Measurements from ENCODE around the gene PRELID1. TPM values are rescaled to one million over a fixed set of nuclear protein-coding genes. Genes with fewer than 3 reads are reported as not detected.

The PRELID1 gene
- total RNA-seq, 1 experiment from 2014 or later: 201 TPM

DNA sequence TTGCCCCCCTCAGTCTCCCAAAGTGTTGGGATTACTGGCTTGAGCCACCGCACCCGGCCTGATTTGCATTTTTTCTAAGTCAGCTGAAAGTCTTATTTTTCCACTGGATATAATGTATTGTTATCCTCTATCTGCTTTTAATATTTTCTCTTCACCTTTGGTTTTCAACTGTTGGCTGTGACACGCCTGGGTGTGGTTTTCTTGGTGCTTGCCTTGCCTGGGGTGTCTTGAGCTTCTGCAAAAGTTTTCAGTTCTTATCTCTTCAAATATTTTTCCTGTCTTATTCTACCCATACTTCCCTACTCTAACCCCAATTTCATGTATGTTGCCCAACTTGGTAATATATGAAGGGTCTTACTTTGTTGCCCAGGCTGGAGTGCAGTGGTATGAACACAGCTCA is 12.4 kb downstream of the PRELID1 start:
- no peak for DNase-seq
- no peak overlapping the region for H3K27ac Mint-ChIP-seq (ENCODE audit: unreplicated experiment)
- ChIA-PET CTCF (interaction anchor here (0.6 to 1.4 kb wide), 3 partner anchors 55 to 138 kb away, joined by 4 to 8 read pairs (median 5); partner anchors contain the start of gene GRK6), POLR2A (interaction anchor here (0.6 kb wide), 2 partner anchors 13 to 16 kb away, joined by 4 to 8 read pairs; partner anchors contain the start of gene RAB24)
- no TSS peak for BruUV-seq (replicated peaks)
- Histone ChIP-seq H3K27me3 (replicated peaks; ENCODE audit: control insufficient read depth, insufficient read depth, low read length) (no peaks in the 10 kb centered on the region), H3K4me1 (no peaks in the 10 kb centered on the region), H3K4me3 (ENCODE audit: low read depth, low read length) (no peak overlapping the region), H3K9me3 (no peaks in the 10 kb centered on the region), H3K36me3 (ENCODE audit: control insufficient read depth, insufficient read depth, low read length) (no peaks in the 10 kb centered on the region; the same call in 1 of the 2 replicates)
- peaks cover 12% of the 10 kb centered on the region for H3K4me1 Mint-ChIP-seq (ENCODE audit: low read depth, unreplicated experiment)
- H3K36me3 Mint-ChIP-seq (ENCODE audit: insufficient read depth, unreplicated experiment): peaks cover 33% of the 10 kb centered on the region
- no peak for TF ChIP-seq CTCF (IDR thresholded peaks at IDR 0.05; ENCODE audit: insufficient read depth in 1 of 2, low read depth in 1 of 2, low read length in 1 of 2, severe bottlenecking in 1 of 2, unreplicated experiment in 1 of 2)
- H3K4me3 Mint-ChIP-seq (ENCODE audit: unreplicated experiment): no peak overlapping the region
- H3K27me3 Mint-ChIP-seq (ENCODE audit: insufficient read depth, unreplicated experiment): no peaks in the 10 kb centered on the region
- intact Hi-C loops (cut with micrococcal nuclease; ENCODE audit: unreplicated experiment): no loop called here
- H3K9me3 Mint-ChIP-seq (ENCODE audit: unreplicated experiment): no peaks in the 10 kb centered on the region

GRCh38 chr5:177317959-177318377 is 14.4 kb downstream of the PRELID1 start:
- Histone ChIP-seq H3K4me1 (no peaks in the 10 kb centered on the region), H3K27me3 (replicated peaks; ENCODE audit: control insufficient read depth, insufficient read depth, low read length) (no peaks in the 10 kb centered on the region), H3K4me3 (ENCODE audit: low read depth, low read length) (no peak overlapping the region), H3K9me3 (no peaks in the 10 kb centered on the region), H3K36me3 (ENCODE audit: control insufficient read depth, insufficient read depth, low read length) (no peaks in the 10 kb centered on the region; the same call in 1 of the 2 replicates)
- CTCF ChIA-PET: interaction anchor here (0.7 to 1.7 kb wide), 3 partner anchors 8 to 52 kb away, joined by 4 to 15 read pairs (median 5); no protein-coding TSS in a partner anchor
- Mint-ChIP-seq H3K27me3 (ENCODE audit: insufficient read depth, unreplicated experiment) (no peaks in the 10 kb centered on the region), H3K4me1 (ENCODE audit: low read depth, unreplicated experiment) (peaks cover 10% of the 10 kb centered on the region), H3K4me3 (ENCODE audit: unreplicated experiment) (no peak overlapping the region), H3K27ac (ENCODE audit: unreplicated experiment) (peak overlapping the region; percentile 42), H3K9me3 (ENCODE audit: unreplicated experiment) (no peaks in the 10 kb centered on the region), H3K36me3 (ENCODE audit: insufficient read depth, unreplicated experiment) (peaks cover 28% of the 10 kb centered on the region)
- DNase-seq: peak; percentile 83 to 84
- BruUV-seq (replicated peaks): no TSS peak
- peak; percentile 92 to 93 for TF ChIP-seq CTCF (IDR thresholded peaks at IDR 0.05; ENCODE audit: insufficient read depth in 1 of 2, low read depth in 1 of 2, low read length in 1 of 2, severe bottlenecking in 1 of 2, unreplicated experiment in 1 of 2)
- intact Hi-C loops (cut with micrococcal nuclease; ENCODE audit: unreplicated experiment): loop anchor here (1.0 kb wide), 4 partner anchors 18 to 86 kb away; no protein-coding TSS in a partner anchor
- POLR2A ChIA-PET: interaction anchor here (0.6 kb wide), 1 partner anchor 34 kb away, joined by 3 read pairs; the partner anchor contains the start of gene LMAN2

- no peak for DNase-seq
- Mint-ChIP-seq H3K9me3 (ENCODE audit: unreplicated experiment) (no peaks in the 10 kb centered on the region), H3K36me3 (ENCODE audit: insufficient read depth, unreplicated experiment) (peaks cover 35% of the 10 kb centered on the region), H3K4me1 (ENCODE audit: low read depth, unreplicated experiment) (peaks cover 17% of the 10 kb centered on the region), H3K4me3 (ENCODE audit: unreplicated experiment) (no peak overlapping the region), H3K27ac (ENCODE audit: unreplicated experiment) (no peak overlapping the region), H3K27me3 (ENCODE audit: insufficient read depth, unreplicated experiment) (no peaks in the 10 kb centered on the region)
- no TSS peak for BruUV-seq (replicated peaks)
- ChIA-PET POLR2A (no interaction called here), CTCF (interaction anchor here (0.5 to 0.8 kb wide), 3 partner anchors 10 to 231 kb away, joined by 3 read pairs; no protein-coding TSS in a partner anchor)
- TF ChIP-seq CTCF (IDR thresholded peaks at IDR 0.05; ENCODE audit: insufficient read depth in 1 of 2, low read depth in 1 of 2, low read length in 1 of 2, severe bottlenecking in 1 of 2, unreplicated experiment in 1 of 2): no peak
- H3K9me3 ChIP-seq: no peaks in the 10 kb centered on the region
- no peaks in the 10 kb centered on the region; the same call in 1 of the 2 replicates for H3K36me3 ChIP-seq (ENCODE audit: control insufficient read depth, insufficient read depth, low read length)
- no peaks in the 10 kb centered on the region for H3K27me3 ChIP-seq (replicated peaks; ENCODE audit: control insufficient read depth, insufficient read depth, low read length)
- no peak overlapping the region for H3K4me3 ChIP-seq (ENCODE audit: low read depth, low read length)
- H3K4me1 ChIP-seq: peaks cover 10% of the 10 kb centered on the region
- intact Hi-C loops (cut with micrococcal nuclease; ENCODE audit: unreplicated experiment): no loop called here
These were observed 16.5 kb downstream of the PRELID1 start for GRCh38 chr5:177319913-177320588.

Data from Caco-2 (cell line).